Naive B cell (primary cell): ENCODE measurements around the gene ANKRD49. TPM values are rescaled to one million over a fixed set of nuclear protein-coding genes. Genes with fewer than 3 reads are reported as not detected.
A peak's percentile ranks its signal among the peaks of the same experiment; 100 is the strongest.

Experiments used
- ATAC-seq, 2 donors: fragments of 150-1000 bp; cut with Tn5 transposase; 2 replicates each; pipeline ENCODE4 v1.10.0; 2021; ENCODE audit warnings: low read depth in 2 of 2, mild to moderate bottlenecking in 2 of 2, moderate library complexity in 2 of 2
- DNase-seq: peaks from one replicate; pipeline ENCODE4 v3.0.0; 2022
- H3K27ac Mint-ChIP-seq, 6 donors: one replicate each; pipeline ENCODE4 v1.8.0; 2020 to 2022; ENCODE audit warnings: mild to moderate bottlenecking in 6 of 6, mixed read lengths in 6 of 6, moderate library complexity in 5 of 6, inconsistent platforms in 2 of 6
- H3K27me3 Mint-ChIP-seq, 3 donors: one replicate each; pipeline ENCODE4 v1.8.0; 2021 to 2022; ENCODE audit warnings: mixed read lengths in 3 of 3, mild to moderate bottlenecking in 1 of 3
- H3K36me3 Mint-ChIP-seq, 2 donors: one replicate each; pipeline ENCODE4 v1.8.0; 2020 to 2022; ENCODE audit warnings: mixed read lengths in 2 of 2, inconsistent platforms in 1 of 2, mild to moderate bottlenecking in 1 of 2
- H3K4me1 Mint-ChIP-seq, 3 donors: one replicate each; pipeline ENCODE4 v1.8.0; 2020 to 2022; ENCODE audit warnings: mixed read lengths in 3 of 3, inconsistent platforms in 1 of 3, mild to moderate bottlenecking in 1 of 3, moderate library complexity in 1 of 3
- H3K4me3 Mint-ChIP-seq, 8 donors: one replicate each; pipeline ENCODE4 v1.8.0; 2020 to 2022; ENCODE audit warnings: mild to moderate bottlenecking in 8 of 8, mixed read lengths in 8 of 8, moderate library complexity in 8 of 8, inconsistent platforms in 2 of 8
- H3K9me3 Mint-ChIP-seq, 7 donors: one replicate each; pipeline ENCODE4 v1.8.0; 2020 to 2022; ENCODE audit warnings: mixed read lengths in 7 of 7, mild to moderate bottlenecking in 5 of 7, inconsistent platforms in 2 of 7, moderate library complexity in 1 of 7
- polyA plus RNA-seq, 6 donors: library from polyadenylated mRNA; unstranded; fragments of 300-500 nt; fragmentation: Illumina TruSeq; gene quantifications; one replicate each; pipeline ENCODE4 v1.2.3, GENCODE V29; 2021; ENCODE audit warnings: low read depth in 6 of 6

The ANKRD49 gene
- polyA plus RNA-seq, 6 donors from 2014 or later, result 36.1 to 64.2 (median 51.3) TPM

- Mint-ChIP-seq H3K36me3 (no peaks in the 10 kb centered on the region), H3K9me3 (no peaks in the 10 kb centered on the region), H3K27ac (no peak overlapping the region), H3K27me3 (peaks cover 42 to 48% (median 43%) of the 10 kb centered on the region in 3 donors), H3K4me1 (peaks cover 10 to 12% (median 11%) of the 10 kb centered on the region in 3 donors), H3K4me3 (no peak overlapping the region)
- ATAC-seq (no peak), DNase-seq (no peak)
Measured at GRCh38 chr11:94515398-94515797, 21.6 kb downstream of the ANKRD49 start.

DNA sequence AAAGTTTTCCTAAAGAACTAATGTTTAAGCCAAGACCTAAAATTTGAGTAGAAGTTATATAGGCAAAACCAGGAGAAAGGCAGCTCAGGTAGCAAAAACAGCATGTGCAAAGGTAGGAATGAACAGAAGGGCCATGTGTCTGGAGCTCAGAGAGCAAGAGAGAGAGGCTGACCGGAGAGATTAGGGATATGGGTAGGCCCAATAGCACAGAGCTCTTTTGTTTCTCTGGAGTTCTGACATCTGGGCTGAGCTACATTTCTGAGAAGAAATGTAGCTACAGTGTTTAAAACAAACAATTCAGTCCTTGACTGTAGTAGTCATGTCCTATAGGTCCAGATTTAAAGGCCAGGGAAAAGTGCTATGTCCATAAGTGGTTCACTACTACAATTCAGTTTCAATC, 22.9 kb downstream of the ANKRD49 start:
- ATAC-seq (no peak), DNase-seq (no peak)
- Mint-ChIP-seq H3K4me3 (no peak overlapping the region), H3K9me3 (no peaks in the 10 kb centered on the region), H3K36me3 (no peaks in the 10 kb centered on the region), H3K27me3 (peaks cover 29 to 36% (median 30%) of the 10 kb centered on the region in 3 donors), H3K27ac (peak overlapping the region in 1 of 6 donors; percentile 88), H3K4me1 (peaks cover 10 to 12% (median 11%) of the 10 kb centered on the region in 3 donors)

GRCh38 chr11:94518300-94518699, 24.5 kb downstream of the ANKRD49 start:
- Mint-ChIP-seq H3K36me3 (no peaks in the 10 kb centered on the region), H3K27me3 (peaks cover 17 to 27% (median 19%) of the 10 kb centered on the region in 3 donors), H3K4me3 (no peak overlapping the region), H3K4me1 (no peaks in the 10 kb centered on the region), H3K9me3 (no peaks in the 10 kb centered on the region), H3K27ac (no peak overlapping the region)
- ATAC-seq (no peak), DNase-seq (no peak)

DNA sequence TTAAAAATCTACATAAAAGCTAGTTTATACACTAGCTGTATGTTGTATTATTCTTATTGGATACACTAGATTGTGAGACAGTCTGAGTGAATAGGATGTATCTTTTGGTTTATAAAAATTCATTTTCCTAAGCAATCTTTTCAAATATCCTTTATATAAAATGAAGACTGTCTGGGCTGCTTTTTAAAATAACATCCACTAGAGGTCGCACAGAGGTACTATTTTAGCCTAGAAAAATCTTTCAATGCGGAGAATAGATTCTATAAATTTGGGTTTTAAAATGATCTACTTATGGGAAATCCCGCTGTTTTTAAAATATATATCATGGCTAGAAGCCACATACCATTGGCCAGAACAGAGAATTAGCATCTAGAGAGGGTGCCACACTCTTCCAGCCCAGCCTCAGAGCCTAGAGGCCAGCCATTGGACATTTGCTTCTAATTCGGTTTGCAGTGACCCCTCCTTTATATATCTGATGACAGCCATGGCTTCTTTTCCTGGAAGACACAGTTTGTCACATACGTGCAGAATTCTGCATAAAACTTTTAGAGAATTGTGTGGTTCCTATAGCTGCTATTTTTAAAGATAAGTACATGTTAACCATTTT, 25.8 kb downstream of the ANKRD49 start:
- no peaks in the 10 kb centered on the region for H3K9me3 Mint-ChIP-seq
- H3K27ac Mint-ChIP-seq, result no peak overlapping the region
- H3K4me1 Mint-ChIP-seq, result no peaks in the 10 kb centered on the region
- peaks cover 17 to 19% (median 18%) of the 10 kb centered on the region in 3 donors for H3K27me3 Mint-ChIP-seq
- H3K36me3 Mint-ChIP-seq, result no peaks in the 10 kb centered on the region
- peak; percentile 15 for DNase-seq
- peak in 1 of 2 donors; percentile 40 for ATAC-seq
- H3K4me3 Mint-ChIP-seq, result no peak overlapping the region

GRCh38 chr11:94521684-94522083, 27.9 kb downstream of the ANKRD49 start:
- H3K4me1 Mint-ChIP-seq, result no peaks in the 10 kb centered on the region
- H3K4me3 Mint-ChIP-seq, result no peak overlapping the region
- H3K27me3 Mint-ChIP-seq, result peaks cover 7 to 9% (median 7%) of the 10 kb centered on the region in 3 donors
- DNase-seq, result no peak
- H3K27ac Mint-ChIP-seq, result no peak overlapping the region
- ATAC-seq, result no peak
- H3K36me3 Mint-ChIP-seq, result no peaks in the 10 kb centered on the region
- no peaks in the 10 kb centered on the region for H3K9me3 Mint-ChIP-seq

DNA sequence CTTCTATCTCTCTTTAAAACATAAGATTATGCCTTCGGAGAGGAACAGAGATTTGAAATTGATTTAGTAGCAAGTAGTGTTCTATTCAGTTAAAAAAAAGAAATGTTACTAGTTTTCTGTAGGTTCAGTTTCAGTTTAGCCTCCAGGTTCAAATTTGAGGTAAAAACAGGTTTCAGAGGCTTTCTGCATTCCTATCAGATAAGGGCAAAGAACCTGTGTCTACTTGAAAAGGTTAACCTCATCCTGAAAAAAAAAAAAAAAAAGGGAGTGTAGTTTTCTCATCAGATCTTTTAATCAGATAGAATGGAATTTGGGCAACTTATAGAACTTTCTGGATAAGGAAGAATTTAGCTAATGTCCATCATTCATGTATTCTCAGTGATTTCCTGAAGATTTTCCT, 30.6 kb downstream of the ANKRD49 start:
- Mint-ChIP-seq H3K27ac (no peak overlapping the region), H3K27me3 (peaks cover 10 to 16% (median 14%) of the 10 kb centered on the region in 3 donors), H3K36me3 (no peaks in the 10 kb centered on the region), H3K4me3 (no peak overlapping the region), H3K4me1 (no peaks in the 10 kb centered on the region), H3K9me3 (no peaks in the 10 kb centered on the region)
- ATAC-seq (no peak), DNase-seq (no peak)

DNA sequence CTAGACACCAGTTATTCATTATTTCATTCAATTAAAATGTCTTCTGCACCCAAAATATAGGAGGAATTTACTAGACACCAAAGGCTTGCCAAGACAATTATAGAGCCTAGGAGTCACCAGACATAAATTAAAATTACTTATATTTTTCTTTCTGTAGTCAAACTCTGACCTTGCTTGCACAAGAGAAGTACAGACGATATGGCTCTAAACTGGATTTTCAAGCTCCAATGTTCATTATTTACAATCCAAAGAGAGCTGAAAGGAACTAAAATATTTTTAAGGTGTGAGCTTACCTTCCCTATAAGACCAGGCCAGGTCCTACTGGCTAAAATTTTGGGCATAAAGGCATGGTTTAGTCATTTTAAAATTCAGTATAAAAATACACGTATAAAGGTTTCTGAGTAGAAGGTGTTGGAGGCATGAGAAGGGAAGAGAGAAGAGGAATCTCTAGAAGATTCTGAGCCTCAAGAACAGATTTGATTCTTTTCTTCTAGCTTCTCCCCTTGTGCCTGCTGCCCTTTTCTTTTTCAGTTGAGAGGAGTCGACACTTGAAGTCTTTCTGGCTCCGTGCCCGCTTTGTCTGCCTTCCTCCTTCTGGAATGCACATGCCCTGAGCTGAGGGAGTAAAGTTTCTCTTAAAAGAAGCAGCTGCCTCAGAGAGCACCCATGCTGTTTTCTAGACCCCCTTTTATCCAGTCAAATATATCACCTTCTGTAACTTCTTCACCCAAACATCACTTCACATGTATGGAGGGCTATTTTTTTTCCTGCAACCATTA, 32.0 kb downstream of the ANKRD49 start:
- ATAC-seq (no peak), DNase-seq (no peak)
- no peaks in the 10 kb centered on the region for H3K9me3 Mint-ChIP-seq
- H3K27ac Mint-ChIP-seq, result no peak overlapping the region
- H3K4me3 Mint-ChIP-seq, result no peak overlapping the region
- peaks cover 10 to 16% (median 14%) of the 10 kb centered on the region in 3 donors for H3K27me3 Mint-ChIP-seq
- no peaks in the 10 kb centered on the region for H3K4me1 Mint-ChIP-seq
- H3K36me3 Mint-ChIP-seq, result no peaks in the 10 kb centered on the region

GRCh38 chr11:94526645-94527438, 33.1 kb downstream of the ANKRD49 start:
- Mint-ChIP-seq H3K9me3 (no peaks in the 10 kb centered on the region), H3K36me3 (no peaks in the 10 kb centered on the region), H3K27me3 (peaks cover 10 to 16% (median 14%) of the 10 kb centered on the region in 3 donors), H3K4me1 (no peaks in the 10 kb centered on the region), H3K4me3 (no peak overlapping the region), H3K27ac (no peak overlapping the region)
- DNase-seq (no peak), ATAC-seq (no peak)

DNA sequence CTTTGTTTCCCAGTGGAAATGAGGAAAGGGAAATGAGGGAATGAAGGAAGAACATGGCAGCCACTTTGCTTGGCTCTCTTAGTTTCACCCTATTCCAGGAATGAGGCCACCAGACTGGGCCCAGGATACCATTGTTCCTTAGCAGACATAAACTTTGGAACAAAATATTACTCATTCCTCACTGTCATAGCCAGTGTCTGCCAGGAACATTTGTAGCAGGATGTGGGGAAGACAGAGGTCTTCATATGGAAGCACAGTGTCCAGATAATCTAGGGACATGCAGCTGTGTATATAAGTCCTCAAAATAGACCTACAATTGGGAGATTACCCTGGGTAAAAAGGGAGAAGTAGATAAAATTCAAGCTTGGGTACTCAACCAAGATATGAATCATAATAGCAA, 34.8 kb downstream of the ANKRD49 start:
- no peaks in the 10 kb centered on the region for H3K9me3 Mint-ChIP-seq
- H3K27me3 Mint-ChIP-seq, result peaks cover 7 to 16% (median 10%) of the 10 kb centered on the region in 3 donors
- H3K36me3 Mint-ChIP-seq, result no peaks in the 10 kb centered on the region
- H3K4me1 Mint-ChIP-seq, result no peaks in the 10 kb centered on the region
- no peak overlapping the region for H3K27ac Mint-ChIP-seq
- no peak overlapping the region for H3K4me3 Mint-ChIP-seq
- no peak for ATAC-seq
- DNase-seq, result no peak

DNA sequence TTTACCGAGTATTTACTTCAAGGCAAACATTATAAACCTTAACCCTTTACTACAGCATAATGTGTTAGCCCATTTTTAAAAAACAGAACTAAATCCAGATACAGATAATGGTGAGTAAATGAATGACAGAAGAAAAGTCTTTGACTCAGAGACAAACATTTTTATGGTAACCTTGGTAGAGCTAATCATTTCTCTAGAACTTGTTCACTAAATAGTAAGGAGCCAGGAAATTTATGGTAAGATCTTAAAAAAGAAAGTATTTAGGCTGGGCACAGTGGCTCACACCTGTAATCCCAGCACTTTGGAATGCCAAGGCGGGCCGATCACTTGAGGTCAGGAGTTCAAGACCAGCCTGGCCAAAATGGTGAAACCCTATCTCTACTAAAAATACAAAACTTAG, 38.4 kb downstream of the ANKRD49 start:
- ATAC-seq (no peak), DNase-seq (no peak)
- Mint-ChIP-seq H3K4me1 (no peaks in the 10 kb centered on the region), H3K4me3 (no peak overlapping the region), H3K27ac (no peak overlapping the region), H3K27me3 (peaks cover 2 to 15% (median 9%) of the 10 kb centered on the region in 3 donors), H3K9me3 (no peaks in the 10 kb centered on the region), H3K36me3 (no peaks in the 10 kb centered on the region)

DNA sequence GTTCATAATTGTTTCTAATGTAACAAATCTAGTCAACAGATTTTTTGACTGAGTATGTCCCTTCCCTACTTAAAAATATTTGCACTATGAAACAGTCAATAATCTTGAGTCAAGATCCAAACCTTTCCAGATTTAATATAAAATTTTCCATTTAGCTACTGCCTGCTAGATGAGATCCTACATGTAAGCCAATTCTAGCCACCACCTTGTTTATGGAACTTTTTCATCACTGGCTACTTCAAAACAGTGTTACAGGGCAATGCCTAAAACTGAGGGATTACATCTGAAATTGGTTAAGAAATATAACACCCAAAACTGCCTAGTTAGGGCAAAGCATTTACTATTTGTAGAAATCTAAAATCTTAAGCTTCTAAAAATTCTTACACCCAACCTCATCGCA, 39.4 kb downstream of the ANKRD49 start:
- H3K27me3 Mint-ChIP-seq, result peaks cover 6 to 15% (median 6%) of the 10 kb centered on the region in 3 donors
- no peaks in the 10 kb centered on the region for H3K9me3 Mint-ChIP-seq
- no peaks in the 10 kb centered on the region for H3K4me1 Mint-ChIP-seq
- no peak overlapping the region for H3K27ac Mint-ChIP-seq
- DNase-seq (no peak), ATAC-seq (no peak)
- H3K36me3 Mint-ChIP-seq, result no peaks in the 10 kb centered on the region
- no peak overlapping the region for H3K4me3 Mint-ChIP-seq

DNA sequence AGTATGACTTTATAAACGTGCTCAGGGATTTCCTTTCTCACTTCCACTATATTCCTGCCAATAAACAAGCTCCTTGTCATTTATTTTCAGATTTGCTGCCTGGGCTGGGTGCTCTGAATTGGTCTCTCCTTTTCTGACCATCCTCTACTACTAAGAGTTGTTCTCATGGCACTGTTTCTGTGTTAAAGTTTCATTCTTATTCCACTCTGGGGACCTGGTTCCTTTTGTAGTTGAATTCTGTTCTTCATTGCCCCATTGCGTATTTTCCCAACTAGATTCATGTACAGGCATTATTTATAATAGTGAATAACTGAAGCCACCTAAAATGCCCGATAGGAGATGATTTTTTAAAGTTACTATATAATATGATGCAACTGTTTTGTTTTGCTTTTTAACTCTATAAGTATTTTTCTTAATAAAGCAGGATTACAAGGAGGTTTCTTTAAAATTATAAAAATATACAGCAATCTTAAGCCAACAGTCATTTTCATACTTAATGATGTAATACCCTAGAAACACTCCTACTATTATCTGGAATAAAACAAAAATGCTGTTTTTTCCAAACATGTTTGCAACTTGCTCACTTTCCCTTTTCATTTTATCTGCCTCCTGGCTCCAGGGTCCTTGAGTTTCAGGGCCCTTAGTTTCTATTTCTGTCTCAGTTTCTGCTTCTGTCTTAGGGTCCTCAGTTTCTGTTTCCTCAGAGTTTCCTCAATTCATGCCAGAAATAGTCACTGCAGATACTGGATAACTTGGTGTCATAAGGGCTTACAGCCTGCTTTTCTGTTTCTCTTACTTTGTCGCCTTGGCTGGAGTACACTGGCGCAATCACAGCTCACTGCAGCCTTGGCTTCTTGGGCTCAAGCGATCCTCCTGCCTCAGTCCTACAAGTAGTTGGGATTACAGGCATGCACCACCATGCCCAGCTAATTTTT, 40.2 kb downstream of the ANKRD49 start:
- Mint-ChIP-seq H3K4me3 (no peak overlapping the region), H3K36me3 (no peaks in the 10 kb centered on the region), H3K4me1 (no peaks in the 10 kb centered on the region), H3K27ac (no peak overlapping the region), H3K27me3 (peaks cover 5 to 7% (median 6%) of the 10 kb centered on the region in 3 donors), H3K9me3 (no peaks in the 10 kb centered on the region)
- no peak for ATAC-seq
- DNase-seq, result no peak

DNA sequence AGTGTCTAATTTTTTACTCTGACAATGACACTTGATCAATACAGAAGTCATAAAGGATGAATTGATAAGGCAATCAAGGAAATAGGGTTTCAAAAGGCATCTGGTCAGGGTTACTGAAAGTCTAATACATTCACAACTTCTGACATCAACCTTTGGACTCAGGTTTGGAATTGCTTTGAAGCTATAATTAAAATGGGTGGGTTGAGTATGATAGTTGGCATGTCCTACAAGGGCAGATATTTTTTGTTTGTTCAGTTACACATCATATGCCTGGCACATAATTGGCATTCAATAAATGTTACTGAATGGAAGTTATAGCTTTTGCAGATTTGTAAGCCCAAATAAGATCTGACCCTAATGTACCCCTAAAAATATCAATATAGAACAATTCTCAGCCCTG, 42.6 kb downstream of the ANKRD49 start:
- no peaks in the 10 kb centered on the region for H3K4me1 Mint-ChIP-seq
- no peaks in the 10 kb centered on the region for H3K36me3 Mint-ChIP-seq
- no peaks in the 10 kb centered on the region for H3K9me3 Mint-ChIP-seq
- no peak overlapping the region for H3K4me3 Mint-ChIP-seq
- no peak overlapping the region for H3K27ac Mint-ChIP-seq
- DNase-seq (no peak), ATAC-seq (no peak)
- H3K27me3 Mint-ChIP-seq, result peaks cover 5 to 14% (median 6%) of the 10 kb centered on the region in 3 donors
